Measurements from ENCODE around the gene MRPS6. TPM values are rescaled to one million over a fixed set of nuclear protein-coding genes. Genes with fewer than 3 reads are reported as not detected.

MRPS6 gene
- total RNA-seq, 1 donor from 2014 or later: 25.6 TPM

GRCh38 chr21:34181431-34182039 is 108.2 kb downstream of the MRPS6 start:
- DNase-seq: peak; percentile 43

DNA sequence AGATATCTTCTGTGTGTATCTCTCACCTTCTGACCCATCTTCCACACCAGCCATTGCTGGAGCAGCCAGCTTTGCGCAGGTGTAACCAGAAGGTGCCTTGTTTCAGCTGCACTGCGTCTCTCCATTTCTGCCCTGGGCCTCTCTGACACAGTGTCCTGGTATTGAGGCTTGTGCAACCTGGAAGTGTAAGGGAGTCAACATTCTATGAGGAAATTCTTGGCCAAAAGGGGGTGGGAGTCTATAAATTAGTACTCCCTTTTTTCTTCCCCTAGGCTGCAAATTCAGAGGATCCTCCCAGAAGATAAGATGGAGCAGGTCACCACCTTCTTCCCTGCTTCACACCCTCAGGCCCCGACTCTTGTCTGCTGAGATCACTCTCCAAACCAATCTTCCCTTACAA is 109.1 kb downstream of the MRPS6 start:
- DNase-seq: no peak

DNA sequence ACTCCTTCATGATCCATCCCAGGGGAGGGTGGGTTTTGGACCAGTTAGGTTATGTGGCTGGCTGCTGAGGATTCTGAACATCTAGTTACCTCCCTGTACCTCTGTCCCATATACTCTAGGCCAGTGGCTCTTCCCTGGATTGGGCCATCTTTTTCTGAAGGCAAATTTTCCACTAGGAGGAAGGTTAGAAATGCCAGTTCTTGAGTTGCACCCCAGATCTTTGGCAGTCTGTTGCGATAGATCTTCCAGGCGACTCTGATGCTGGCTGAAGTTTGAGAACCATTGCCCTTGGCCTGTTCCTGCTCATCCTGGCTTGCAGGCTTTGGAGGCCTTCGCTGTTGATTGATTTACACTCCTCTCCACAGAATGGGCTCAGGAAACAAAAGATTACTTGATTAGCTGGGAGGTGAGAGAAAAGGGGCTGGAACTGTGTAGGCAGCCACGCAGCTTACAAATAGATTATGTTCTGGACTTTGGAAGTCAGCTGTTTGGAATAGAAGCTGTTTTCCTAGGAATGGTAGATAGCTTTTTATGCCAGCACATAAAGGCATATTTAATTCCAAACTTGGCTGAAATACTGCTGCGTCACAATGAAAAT is 110.1 kb downstream of the MRPS6 start:
- peak; percentile 35 for DNase-seq

DNA sequence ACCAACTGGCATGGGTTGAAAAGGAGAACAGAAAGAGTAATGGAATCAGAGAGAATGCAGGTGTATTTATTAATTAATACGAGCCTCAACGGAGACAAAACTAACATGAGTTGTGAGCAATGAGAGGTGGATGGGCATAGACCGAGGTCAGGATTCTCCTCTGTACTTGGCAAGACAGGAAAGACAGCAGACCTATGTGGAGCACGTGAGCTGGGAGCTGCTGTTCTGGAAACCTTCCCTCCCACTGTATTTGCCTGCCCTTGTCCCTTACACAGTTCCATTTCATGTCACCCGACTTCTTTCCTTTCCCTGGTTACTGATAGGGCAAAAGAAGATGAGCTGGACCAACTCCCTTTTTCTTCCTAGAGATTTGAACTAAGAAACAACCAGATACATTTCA is 110.9 kb downstream of the MRPS6 start:
- no peak for DNase-seq

GRCh38 chr21:34185026-34185750 is 111.8 kb downstream of the MRPS6 start:
- DNase-seq: no peak

GRCh38 chr21:34186109-34186719 is 112.8 kb downstream of the MRPS6 start:
- no peak for DNase-seq

GRCh38 chr21:34187935-34188334 is 114.6 kb downstream of the MRPS6 start:
- DNase-seq: peak; percentile 16

- no peak for DNase-seq
Measured at GRCh38 chr21:34189506-34189905, 116.1 kb downstream of the MRPS6 start.

GRCh38 chr21:34190576-34191321 is 117.4 kb downstream of the MRPS6 start:
- DNase-seq: no peak

DNA sequence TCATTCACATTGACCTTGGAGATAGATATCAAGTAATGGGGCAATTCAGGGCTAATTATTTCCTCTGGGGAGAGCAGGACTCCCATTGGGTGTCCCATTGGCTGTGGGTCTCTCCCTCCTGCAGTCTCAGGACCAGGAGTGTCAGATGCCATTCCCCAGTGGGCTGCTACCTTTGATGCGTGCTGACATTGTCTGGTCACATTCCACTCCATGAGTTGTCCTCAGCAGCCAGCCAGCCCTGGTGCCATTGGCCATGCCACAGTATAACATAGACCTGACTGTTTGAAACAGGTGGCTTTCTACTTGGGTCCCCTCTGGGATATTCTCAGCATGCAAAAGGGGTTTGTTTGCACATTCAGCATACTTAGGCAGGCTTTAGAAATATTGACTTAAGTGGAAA is 118.5 kb downstream of the MRPS6 start:
- DNase-seq: no peak

Other genes with a start within 250 kb of the MRPS6 start
- gene ATP5PO, start 157.8 kb upstream of the MRPS6 start, total RNA-seq: 298 TPM
- gene SLC5A3, start within 50 bp of the MRPS6 start, total RNA-seq: 37.1 TPM

Data from tongue (tissue), 2 donors.